ENCODE results near the gene KRT16. TPM values are rescaled to one million over a fixed set of nuclear protein-coding genes. Genes with fewer than 3 reads are reported as not detected.
"Not testable (repeated sequence)": the region's sequence is repeated elsewhere in the genome, so short reads cannot be mapped to it uniquely, and the experiment has no call there.

The KRT16 gene
- polyA plus RNA-seq, 1 donor (not counting 4 experiments of a cell fraction or from before 2014, with no cell fraction given), result 1,851 TPM

DNA sequence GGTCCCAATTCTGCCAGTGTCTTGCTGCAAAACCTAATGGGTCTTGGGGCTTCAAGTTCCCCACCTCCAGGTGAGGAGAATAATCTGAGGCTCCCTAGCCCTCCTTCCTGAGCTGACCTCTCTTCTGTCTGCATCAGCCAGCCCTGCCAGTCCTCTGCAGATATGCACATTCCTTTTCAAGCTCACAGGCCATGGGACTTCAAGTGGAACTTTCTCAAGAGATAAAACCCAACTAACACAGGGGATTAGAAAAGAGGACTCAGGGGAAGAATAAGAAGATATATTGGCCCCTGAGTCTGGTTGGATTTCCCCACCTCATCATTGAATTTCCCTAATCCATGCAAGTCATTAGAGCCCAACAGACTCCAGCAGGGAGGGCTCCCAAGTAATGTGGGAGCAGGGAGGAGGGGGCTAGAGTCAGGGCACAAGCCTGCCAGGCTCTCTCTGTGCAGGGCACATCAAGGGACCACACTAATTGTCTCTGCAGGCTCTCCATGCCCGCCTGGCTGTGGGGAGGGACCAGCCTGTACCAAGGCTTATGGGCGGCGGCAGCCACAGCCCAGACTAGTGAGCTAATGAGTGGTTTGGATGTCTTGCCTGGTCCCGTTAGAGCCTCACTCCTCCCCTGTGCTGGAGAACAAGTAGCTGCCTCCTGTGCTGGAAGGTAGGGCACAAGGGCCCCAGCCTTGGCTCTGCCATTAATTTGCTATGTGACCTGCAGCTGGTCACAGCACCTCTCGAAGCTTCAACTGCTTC is 27.1 kb downstream of the KRT16 start:
- H4K20me1 ChIP-seq (ENCODE audit: control insufficient read depth, extremely low read depth, insufficient read depth, low read length), result peaks cover 31% of the 10 kb centered on the region
- H3K27me3 ChIP-seq (ENCODE audit: control insufficient read depth, extremely low read depth, insufficient read depth, low read length), result no peaks in the 10 kb centered on the region
- H2AFZ ChIP-seq (ENCODE audit: control insufficient read depth, low read length), result no peak overlapping the region
- peak overlapping the region; percentile 96 for H3K9ac ChIP-seq (ENCODE audit: control insufficient read depth, extremely low read depth, insufficient read depth, low read length)
- no peak for FAIRE-seq
- H3K4me3 ChIP-seq (ENCODE audit: control insufficient read depth in 2 of 3, extremely low read depth in 1 of 3, insufficient read depth in 2 of 3, low read depth in 1 of 3, low read length in 3 of 3), result peak overlapping the region; percentile 64 to 94 (median 90)
- H3K79me2 ChIP-seq (ENCODE audit: control insufficient read depth, insufficient read depth, low read length), result peaks cover 24% of the 10 kb centered on the region
- H3K36me3 ChIP-seq (ENCODE audit: control insufficient read depth in 2 of 2, extremely low read depth in 1 of 2, insufficient read depth in 2 of 2, low read length in 2 of 2), result peaks cover 14 to 32% of the 10 kb centered on the region in 2 experiments
- no peak for DNase-seq (ENCODE audit: low read depth, low spot score)
- H3K4me2 ChIP-seq (ENCODE audit: control insufficient read depth, extremely low read depth, insufficient read depth, low read depth, low read length), result peak overlapping the region; percentile 78
- dilution Hi-C loops (cut with MboI; ENCODE audit: extremely low pct_ligation_motif_present, low sequenced_read_pairs), result no loop called here
- H3K4me1 ChIP-seq (ENCODE audit: control insufficient read depth, extremely low read depth, insufficient read depth, low read length), result peaks cover 49% of the 10 kb centered on the region
- H3K27ac ChIP-seq (ENCODE audit: control insufficient read depth, insufficient read depth, low read length), result peak overlapping the region; percentile 97
- TF ChIP-seq, protein P1, sequence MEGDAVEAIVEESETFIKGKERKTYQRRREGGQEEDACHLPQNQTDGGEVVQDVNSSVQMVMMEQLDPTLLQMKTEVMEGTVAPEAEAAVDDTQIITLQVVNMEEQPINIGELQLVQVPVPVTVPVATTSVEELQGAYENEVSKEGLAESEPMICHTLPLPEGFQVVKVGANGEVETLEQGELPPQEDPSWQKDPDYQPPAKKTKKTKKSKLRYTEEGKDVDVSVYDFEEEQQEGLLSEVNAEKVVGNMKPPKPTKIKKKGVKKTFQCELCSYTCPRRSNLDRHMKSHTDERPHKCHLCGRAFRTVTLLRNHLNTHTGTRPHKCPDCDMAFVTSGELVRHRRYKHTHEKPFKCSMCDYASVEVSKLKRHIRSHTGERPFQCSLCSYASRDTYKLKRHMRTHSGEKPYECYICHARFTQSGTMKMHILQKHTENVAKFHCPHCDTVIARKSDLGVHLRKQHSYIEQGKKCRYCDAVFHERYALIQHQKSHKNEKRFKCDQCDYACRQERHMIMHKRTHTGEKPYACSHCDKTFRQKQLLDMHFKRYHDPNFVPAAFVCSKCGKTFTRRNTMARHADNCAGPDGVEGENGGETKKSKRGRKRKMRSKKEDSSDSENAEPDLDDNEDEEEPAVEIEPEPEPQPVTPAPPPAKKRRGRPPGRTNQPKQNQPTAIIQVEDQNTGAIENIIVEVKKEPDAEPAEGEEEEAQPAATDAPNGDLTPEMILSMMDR (optimal IDR thresholded peaks at IDR 0.05 in 1 of 3, IDR thresholded peaks at IDR 0.05 in 1 of 3, conservative IDR thresholded peaks at IDR 0.05 in 1 of 3; ENCODE audit: extremely low read depth in 1 of 3, insufficient read depth in 2 of 3, low read length in 3 of 3), result no peak
- no peak for TF ChIP-seq EZH2 (IDR thresholded peaks at IDR 0.05; ENCODE audit: low read length)
- H3K9me3 ChIP-seq (ENCODE audit: control insufficient read depth, low read depth, low read length), result no peaks in the 10 kb centered on the region
- H3K9me1 ChIP-seq (ENCODE audit: control insufficient read depth, extremely low read depth, insufficient read depth, low read length), result no peaks in the 10 kb centered on the region

DNA sequence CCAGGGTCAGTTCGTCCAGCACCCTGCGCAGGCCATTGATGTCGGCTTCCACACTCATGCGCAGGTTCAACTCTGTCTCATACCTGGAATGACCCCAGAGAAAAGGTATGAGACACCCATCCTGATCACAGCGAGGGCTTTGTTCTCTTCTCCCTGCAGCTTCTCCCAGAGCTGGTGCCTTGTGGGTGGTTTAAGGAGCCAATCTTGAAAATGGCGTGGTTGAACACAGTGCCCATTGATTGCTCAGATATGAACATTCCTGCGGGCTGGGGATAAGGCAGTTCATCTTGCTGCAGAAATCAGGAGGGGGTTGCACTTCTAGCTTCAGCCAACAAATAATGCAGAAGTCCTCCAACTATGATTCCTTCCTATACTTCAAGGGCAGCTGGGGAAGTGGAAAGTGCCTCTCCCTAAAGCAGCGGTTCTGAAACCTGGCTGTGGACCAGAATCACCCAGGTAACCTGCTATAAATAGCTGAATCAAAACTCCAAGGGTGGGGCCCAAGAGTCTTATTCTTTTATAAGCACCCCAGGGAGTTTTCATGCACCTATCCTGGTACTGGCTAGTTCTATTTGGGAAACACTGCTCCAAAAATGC is 28.1 kb downstream of the KRT16 start:
- Histone ChIP-seq H3K4me2 (ENCODE audit: control insufficient read depth, extremely low read depth, insufficient read depth, low read depth, low read length) (peak overlapping the region; percentile 78), H3K79me2 (ENCODE audit: control insufficient read depth, insufficient read depth, low read length) (peaks cover 24% of the 10 kb centered on the region), H3K27ac (ENCODE audit: control insufficient read depth, insufficient read depth, low read length) (peak overlapping the region; percentile 97), H3K36me3 (ENCODE audit: control insufficient read depth in 2 of 2, extremely low read depth in 1 of 2, insufficient read depth in 2 of 2, low read length in 2 of 2) (peaks cover 14 to 32% of the 10 kb centered on the region in 2 experiments), H3K4me1 (ENCODE audit: control insufficient read depth, extremely low read depth, insufficient read depth, low read length) (peaks cover 55% of the 10 kb centered on the region), H3K9ac (ENCODE audit: control insufficient read depth, extremely low read depth, insufficient read depth, low read length) (peak overlapping the region; percentile 96), H4K20me1 (ENCODE audit: control insufficient read depth, extremely low read depth, insufficient read depth, low read length) (peaks cover 31% of the 10 kb centered on the region), H3K4me3 (ENCODE audit: control insufficient read depth in 2 of 3, extremely low read depth in 1 of 3, insufficient read depth in 2 of 3, low read depth in 1 of 3, low read length in 3 of 3) (peak overlapping the region; percentile 64 to 94 (median 90))
- H3K9me3 ChIP-seq (ENCODE audit: control insufficient read depth, low read depth, low read length); H3K9me1 ChIP-seq (ENCODE audit: control insufficient read depth, extremely low read depth, insufficient read depth, low read length); H3K27me3 ChIP-seq (ENCODE audit: control insufficient read depth, extremely low read depth, insufficient read depth, low read length); dilution Hi-C loops (cut with MboI; ENCODE audit: extremely low pct_ligation_motif_present, low sequenced_read_pairs); H2AFZ ChIP-seq (ENCODE audit: control insufficient read depth, low read length): not testable (repeated sequence)
- DNase-seq (ENCODE audit: low read depth, low spot score) (peak; percentile 65), FAIRE-seq (peak; percentile 91)
